Stimulated activated CD4-positive, alpha-beta T cell treated with anti-CD3 and anti-CD28 coated beads, TNF-alpha, amount 100 ng/mL, for 48 hours (primary cell): ENCODE measurements around the gene ADISSP.

Source experiments
- DNase-seq, 3 donors: peaks; one replicate each; pipeline ENCODE4 v3.0.0-alpha.2; 2020; ENCODE audit warnings: low read depth in 3 of 3

The ADISSP gene

DNA sequence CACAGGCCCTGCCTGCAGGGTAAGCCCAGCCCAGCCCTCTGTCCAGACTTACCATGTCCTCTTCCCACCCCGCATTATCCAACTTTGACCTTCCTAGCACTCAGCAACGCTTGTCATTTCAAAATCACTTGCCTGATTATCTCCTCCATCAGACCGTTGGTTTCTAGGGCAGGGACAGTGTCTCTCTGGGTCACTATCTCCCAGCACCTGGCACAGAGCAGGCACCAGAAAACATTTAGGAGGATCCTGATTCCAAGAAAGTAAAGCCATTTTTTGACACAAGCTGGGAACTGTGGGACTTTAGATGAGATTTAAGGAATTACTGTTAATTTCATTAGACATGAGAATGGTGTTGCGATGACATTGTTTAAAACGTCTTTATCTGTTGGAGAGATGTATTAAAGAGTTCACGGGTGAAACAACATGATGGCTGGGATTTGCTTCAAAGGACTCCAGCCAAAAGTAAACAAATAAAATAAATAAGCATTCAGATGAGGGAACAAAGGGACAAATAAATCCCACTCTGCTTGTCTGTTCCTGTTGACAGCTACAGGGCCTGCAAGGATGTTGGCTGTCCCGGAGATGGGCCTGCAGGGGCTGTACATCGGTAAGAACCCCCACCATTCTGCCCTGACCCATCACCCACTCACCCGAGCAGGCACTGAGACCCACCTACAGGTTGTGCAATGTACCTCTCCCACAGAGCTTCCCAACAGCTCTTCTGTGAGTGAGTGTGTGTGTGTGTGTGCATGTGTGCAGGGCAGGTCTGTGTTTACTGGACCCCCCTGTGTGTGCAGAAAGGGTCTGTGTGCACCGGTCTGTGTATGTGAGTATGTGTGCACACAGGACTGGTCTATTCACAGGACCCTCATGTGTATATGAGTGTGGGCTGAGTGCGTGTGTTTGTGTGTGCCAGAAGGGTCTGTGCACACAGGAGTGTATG, 29.2 kb downstream of the ADISSP start:
- DNase-seq: no peak

DNA sequence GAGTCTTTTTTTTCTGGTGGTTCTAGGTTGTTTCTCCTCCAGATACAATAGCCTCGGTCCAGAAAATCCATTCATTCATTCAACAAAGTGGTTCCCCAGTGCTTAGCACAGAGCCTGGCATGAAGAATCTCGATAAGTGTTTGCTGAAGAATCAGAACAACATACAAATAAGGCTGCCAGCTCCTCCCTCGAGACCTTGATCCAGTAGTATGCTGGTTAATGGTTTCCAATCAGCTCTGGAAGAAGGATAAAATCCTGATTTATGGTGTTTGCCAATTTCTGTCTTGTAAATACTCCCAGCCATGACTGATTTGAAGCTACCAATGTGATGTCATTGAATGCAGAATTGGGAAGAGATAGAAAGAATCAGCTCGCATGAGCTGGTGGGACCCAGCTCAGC, 31.8 kb downstream of the ADISSP start:
- DNase-seq: no peak

DNA sequence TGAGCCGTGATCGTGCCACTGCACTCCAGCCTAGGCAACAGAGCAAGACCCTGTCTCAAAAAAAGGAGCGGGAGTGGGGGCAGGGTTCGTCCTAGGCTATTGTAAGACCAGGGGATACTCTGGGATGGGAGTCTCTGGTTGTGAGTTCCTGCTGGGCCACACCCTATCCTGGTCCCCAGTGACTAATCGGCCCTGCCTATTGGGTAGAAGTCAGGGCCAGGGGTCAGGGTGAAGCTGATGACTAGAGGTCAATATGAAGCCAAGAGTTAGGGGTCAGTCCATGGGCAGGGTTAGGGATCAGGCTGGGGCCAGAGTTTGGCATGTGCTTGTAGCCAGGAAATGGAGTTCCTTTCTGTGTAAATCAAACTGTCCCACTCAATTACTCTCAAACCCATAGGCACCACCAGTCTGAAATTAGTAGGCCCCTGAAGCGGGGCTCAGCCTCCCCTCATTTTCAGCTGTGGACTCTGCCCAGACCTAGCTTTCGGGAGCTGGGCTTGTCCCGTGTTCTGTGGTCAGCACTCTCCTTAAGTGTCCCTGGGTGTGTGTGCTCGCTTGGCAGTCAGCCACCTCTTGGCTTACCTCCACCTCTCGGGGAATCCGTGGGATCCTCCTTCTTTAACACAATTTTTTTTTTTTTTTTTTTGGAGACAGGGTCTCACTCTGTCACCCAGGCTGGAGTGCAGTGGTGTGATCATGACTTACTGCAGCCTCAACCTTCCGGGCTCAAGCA, 33.3 kb downstream of the ADISSP start:
- no peak for DNase-seq

DNA sequence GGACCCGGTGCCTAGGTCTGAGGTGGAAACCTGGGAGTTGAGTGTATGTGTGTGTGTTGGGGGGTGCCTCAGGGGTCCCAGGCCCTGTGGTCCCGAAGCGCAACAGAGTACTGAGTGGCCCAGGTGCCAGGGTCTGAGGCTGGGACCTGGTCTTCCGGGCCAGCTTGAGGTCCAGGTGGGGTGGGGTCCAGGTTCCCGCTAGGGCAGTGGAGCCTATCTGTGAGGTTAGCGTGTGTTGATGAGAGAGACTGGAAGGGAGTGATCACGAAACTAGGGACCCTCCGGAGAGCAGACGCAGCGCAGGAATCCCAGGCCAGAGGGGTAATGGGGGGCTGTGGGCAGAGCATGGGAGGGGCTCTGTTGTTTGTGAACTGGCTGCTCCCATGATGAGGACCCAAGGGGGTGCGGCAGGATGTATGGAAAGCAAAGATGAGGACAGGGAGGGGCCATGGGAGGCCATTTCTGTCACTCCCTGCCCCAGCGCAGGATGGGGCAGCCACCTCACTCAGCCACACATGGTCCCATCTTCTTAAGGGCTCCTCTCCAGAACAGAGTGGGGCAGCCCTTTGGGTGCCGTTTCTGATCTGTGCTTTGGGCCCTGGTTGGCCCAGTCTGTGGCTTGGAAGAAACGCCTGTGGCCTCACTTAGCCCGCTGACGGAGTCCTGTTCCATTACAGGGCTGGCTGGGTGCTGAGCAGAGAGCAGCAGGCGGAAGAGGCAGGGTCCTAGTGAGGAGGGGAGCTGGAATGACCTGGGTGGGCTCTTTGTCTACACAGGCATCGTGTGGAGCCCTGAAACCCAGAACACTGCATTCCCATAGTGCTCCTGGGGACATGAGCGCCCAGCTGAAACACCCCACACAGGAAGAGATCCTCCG, 34.2 kb downstream of the ADISSP start:
- DNase-seq: no peak

DNA sequence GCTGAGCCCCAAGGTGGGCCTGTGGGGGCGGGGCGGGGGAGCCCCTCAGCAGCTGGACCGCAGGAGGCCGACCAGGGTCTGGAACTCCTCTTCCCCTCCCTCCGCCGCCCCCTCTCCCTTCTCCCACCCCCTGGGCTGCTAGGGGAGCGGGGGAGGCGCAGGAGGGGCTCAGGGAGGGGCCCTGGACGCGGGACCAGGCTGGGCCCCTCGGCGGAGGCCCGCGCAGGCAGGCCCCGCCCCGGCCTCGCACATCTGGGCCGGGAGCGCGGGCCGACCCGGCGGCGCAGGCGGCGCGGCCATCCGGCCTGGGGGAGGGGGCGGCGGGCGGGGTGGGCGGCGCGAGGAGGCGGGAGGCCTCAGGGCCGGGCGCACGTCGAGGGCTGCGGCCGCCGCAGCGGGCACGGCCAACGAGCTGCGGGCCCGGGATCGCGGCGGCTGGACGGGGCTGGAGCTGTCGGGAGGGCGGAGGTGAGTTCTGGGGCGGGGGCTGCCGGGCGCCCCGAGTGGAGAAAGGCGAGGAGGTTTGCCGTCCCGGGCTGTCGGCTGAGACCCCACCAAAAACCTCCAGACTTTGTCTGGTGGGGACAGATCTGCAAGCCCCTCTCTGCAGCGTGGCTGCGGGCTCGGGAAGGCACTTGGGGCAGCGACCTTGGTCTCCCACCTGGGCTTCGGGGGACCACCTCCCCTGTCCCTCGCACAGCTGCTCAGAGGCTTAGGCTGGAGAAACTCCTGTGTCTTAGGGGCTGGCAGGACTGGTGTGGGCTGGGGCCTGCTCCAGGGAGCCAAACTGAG, 35.0 kb downstream of the ADISSP start, which contains the start of gene HSPA12B:
Gene HSPA12B, plus strand, starts transcription at position 359 of the 792 bp plus-strand sequence. CDS start 5,990 bp downstream, outside the sequence.
- DNase-seq: no peak

DNA sequence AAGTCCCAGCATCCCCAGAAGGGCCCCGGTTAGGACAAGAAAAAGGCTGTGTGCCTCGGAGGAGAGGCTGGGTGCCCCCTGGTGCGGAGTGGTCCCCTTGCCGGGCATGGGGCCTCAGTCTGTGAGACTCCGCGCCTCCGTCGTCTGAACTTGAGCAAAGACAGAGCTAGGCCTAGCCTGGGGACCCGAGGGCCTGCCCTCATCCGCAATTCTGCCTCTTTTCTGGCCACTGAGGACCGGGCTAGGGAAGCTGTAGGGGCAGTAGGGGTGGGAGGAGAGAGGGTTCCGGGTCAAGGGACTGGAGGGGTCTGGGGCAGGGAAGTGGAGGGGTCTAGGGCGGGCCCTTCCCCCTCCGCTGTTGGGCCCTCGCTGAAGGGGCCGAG, 35.6 kb downstream of the ADISSP start:
- DNase-seq: no peak

DNA sequence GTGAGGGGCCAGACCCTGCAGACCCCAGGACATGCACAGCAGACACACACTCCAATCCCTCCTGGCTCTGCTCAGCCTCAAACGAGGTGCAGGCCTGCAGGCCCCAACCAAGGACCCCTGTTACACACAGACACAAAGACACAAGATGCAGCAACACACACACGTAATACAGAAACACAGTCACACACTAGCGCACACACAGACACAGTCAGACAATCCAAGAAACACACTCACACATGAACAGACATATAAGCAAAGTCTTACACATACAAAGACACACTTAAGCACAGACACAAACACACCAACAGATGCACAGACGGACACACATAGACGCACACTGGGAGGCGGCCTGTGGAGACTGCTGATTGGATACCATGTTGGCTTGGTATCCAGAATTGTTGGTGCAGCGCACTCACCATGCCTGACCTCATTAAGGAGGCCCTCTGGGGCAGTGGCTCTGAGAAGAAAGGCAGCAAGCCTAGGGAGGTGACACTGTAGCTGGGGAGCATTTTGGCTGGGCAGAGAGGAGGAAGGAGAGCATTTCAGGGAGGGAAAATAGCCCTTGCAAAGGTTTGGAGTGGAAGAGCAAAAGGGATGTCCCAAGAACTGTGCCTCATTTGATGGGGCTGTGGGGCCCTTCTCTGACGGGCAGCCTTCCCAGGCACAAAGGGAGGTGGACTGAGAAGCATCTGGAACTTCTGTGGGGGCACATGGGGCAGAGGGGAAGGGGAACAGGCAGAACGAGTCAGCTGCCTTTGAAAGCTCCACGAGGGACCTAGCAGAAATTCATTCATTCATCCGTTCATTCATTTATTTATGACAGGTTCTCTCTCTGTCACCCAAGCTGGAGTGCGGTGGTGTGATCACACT, 36.5 kb downstream of the ADISSP start:
- DNase-seq: no peak

DNA sequence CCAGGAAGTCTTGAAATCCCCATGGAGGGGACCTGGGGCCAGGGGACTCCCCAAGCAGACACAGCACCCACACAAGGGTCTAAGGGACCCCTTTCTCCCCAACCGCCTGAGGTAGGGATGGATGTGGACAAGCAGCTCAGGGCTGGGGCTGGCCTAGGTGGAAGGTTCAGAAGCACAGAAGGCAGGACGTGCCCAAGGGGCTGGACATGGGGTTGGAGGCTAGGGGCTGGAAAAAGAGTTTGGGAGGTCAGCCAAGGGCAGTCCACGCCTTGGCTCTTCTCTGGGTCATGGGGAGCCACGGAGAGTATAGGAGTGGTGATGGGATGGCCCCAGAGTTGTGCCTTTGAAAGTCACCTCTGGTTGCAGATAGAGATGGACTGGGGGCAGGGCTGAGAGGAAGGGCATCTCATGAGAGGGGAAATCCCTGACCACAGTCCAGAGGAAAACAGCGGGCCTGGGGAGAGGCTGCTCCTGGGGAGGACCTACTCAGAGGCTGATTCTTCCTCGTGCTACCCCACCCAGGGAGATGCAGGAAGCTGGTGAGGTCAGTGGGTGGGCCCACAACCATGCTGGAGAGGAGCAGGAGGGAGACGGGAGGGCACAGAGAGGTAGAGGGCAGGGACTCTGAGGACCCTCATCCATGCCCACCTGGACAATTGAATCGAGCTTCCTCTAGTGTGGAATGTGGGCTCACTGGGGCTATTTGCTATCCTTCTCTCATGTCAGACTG, 37.6 kb downstream of the ADISSP start:
- no peak for DNase-seq

DNA sequence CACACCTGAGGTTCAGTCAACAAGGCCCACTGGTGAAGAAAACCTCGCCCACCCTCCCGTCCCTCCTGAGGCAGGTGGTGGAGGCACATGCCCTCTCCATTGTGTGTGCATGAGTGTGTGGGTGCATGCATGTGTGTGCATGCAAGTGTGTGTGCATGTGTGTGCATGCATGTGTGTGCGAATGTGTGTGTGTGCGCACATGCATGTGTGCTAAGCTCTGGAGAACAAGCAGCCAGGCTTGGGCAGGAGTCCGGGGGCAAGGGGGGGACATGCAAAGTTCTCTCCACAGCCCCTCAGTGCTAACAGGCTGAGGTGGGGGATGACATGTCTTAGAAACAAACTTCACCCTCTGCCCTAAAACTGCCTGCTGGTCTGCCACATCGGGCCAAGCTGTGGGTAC, 38.2 kb downstream of the ADISSP start:
- DNase-seq: no peak

DNA sequence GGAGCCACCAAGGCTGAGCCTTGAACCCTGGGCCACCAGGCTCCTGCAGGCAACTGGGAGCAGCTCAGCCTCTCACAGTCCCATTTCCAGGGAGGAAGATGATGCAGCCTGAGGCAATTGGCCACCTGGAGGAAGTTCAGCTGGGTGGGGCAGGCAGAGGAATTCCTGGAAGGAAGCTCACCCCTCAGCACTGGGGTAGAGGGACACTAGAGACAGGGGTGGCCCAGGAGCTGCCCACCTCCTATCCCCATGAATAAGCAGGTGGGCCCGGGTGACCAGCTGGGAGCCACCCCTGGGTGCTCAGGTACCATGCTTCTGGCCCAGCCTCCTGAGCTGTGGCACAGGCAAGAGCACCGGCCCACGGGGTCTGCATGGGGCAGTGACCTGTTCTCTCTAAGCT, 38.7 kb downstream of the ADISSP start:
- no peak for DNase-seq

DNA sequence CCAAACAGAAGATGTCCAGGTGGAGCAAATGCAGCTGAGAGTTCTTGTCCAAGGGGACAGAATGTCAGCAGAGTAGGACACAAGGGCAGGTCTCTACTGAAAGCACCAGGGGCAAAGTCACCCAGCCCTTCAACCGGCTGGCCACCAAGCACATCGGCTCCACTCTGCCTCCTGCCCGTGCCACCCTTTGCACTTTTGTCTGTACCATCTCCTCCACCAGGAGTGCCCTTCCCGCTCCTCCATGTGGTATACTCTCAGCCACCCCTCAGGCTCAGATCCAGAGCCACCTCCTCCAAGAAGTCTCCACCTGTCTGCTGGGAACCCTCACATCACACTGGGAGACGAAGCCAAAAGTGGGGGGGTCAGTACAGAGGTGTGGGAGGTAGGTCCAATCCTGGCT, 39.2 kb downstream of the ADISSP start:
- DNase-seq: no peak

DNA sequence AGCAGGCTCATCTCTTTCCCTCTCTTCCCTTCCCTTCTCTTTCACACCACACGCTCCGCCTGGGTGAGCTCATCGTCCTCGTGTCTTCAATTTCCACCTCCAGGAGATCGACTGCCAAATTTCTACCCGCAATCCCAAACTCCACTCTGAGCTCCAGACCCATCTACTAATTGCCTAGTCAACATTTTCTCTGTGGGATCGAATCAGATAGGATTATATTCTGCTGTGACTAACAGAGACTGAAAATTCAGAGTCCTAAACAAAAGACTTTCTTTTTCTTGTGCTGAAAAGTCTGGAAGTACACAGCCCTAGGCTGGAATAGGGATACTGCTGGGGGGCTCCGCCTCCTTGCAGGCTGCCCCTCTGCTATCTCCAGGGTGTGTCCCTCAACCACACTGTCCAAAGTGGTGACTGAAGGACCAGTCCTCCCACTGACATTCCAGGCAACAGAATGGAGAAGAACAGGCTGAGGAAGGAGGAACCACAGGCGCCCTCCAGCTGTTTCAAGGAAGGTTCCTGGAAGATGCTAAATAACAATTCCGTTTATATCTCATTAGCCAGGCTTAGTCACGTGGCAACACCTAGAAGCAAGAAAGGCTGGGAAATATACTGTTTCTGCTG, 40.0 kb downstream of the ADISSP start:
- DNase-seq: no peak

DNA sequence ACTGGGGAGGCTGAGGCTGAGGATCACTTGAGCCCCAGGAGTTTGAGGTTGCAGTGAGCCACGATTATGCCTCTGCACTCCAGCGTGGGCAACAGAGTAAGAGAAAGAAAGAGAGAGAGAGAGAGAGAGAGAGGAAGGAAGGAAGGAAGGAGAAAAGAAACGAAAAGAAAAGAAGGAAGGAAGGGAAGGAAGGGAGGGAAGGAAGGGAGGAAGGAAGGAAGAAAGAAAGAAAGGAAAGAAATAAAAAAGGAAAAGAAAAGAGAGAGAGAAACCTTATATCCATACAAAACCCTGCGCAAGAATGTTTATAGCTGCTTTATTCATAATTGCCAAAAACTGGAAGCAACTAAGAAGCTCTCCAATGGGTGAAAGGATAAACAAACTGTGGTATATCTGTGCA, 43.2 kb downstream of the ADISSP start:
- no peak for DNase-seq

DNA sequence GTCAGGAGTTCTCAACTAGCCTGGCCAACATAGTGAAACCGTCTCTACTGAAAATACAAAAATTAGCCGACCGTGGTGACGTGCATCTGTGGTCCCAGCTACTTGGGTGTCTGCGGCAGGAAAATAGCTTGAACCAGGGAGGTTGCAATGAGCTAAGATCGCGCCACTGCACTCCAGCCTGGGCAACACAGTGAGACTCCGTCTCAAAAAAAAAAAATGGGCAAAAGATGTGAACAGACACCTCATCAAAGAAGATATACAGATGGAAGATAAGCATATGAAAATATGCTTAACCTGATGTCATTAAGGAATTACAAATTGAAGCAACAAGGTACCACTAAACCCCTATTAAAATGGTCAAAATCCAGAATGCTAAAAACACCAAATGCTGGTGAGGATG, 44.3 kb downstream of the ADISSP start:
- no peak for DNase-seq

DNA sequence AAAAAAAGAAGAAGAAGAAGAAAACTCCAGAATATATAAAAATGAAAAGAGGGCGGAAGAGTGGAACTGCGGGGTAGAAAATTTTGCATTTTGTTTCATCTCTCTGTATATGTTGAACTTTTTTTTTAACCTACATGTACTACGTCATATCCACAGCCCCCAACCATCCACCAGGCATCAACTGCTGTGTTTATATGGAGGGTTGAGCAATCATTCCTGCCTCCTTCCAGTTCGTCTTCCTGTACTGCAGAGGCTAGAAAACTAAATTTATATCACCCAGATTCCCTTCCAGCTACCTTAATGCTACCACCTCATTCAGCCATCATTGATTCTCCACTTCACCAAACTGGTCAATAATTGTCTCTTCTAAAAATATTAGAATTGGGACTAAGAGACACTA, 45.6 kb downstream of the ADISSP start:
- no peak for DNase-seq

DNA sequence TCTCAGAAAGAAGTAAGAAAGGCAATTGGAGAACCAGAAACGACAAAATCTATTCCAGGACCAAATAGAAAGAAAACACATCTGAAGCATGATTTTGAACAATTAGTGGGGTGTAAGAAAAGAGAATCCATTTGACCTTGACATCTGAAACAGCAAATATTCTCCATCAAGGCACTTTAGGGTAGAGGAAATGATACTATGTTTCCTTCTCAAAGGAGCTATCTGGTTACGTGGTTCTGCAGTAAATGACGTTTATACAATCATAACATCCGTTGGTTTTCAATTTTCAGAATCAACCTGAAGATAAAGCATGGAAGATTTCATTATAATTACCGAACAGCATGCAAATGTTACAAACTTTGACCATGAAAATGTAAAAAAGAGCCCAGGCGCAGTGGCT, 46.9 kb downstream of the ADISSP start:
- no peak for DNase-seq

DNA sequence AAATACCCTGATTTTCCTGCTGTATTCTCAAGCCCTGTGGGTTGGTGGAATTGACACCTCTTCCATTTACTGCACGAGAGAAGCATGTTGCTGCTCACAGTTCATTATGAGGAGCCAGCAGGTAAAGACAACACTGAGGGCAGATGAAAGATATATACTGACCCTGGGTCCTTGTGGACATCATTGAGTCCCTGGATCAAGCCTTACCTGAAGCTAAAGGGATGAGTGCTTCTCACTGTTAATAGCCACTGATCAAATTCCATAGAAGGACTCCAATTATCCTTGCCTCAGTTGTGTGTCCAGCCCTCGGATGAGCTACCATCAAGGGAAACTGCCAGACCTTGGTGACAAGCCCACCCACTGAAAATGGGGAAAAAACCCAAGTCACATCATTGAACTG, 47.5 kb downstream of the ADISSP start:
- DNase-seq: no peak

DNA sequence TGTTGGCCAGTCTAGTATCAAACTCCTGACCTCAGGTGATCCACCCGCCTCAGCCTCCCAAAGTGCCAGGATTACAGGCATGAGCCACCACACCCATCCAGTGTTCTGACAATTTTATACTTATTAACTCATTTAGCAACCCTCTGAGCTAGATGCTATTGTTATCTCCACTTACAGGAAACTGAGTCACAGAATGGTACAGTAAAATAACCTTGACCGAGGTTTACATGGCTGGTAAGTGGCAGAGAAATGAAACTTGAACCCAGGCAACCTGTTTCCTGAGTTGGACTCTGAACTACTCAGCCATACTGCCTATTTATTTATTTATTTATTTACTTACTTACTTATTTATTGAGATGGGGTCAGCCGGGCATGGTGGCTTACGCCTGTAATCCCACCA, 48.5 kb downstream of the ADISSP start:
- DNase-seq: no peak

DNA sequence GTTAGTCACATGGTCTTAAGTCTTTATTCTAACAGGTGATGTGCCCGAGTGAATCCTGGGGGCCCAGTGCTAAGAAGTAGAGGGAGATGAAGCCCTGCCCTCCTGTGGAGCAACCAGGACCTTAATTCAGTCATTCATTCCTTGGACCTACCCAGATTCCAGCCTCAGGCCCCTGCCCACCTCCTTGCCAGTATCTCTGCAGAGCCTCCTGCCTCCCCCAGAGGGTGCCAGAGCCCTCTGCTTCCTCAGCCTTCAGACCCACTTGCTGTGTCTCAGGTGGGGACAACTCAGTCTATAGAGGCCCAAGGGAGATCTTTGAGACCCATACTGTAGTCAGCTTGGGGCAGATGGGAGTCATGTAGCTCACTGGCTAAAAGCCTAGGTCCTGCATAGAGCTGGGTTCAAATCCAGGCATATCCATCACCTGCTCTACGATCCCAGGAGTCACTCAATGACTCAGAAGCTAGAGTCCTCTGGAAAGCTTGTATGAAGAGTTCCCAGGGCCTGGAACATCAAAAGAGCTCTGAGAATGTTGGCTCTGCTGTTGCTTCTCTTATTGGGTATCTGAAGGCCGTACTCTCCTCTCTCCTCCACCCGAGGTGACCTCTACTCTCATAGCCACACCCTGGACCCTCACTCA, 51.2 kb downstream of the ADISSP start:
- DNase-seq: no peak
